Adipose tissue (tissue), 3 donors: ENCODE measurements around the gene PDXDC1. TPM values are rescaled to one million over a fixed set of nuclear protein-coding genes. Genes with fewer than 3 reads are reported as not detected.
"Not testable (repeated sequence)": the region's sequence is repeated elsewhere in the genome, so short reads cannot be mapped to it uniquely, and the experiment has no call there.

Source experiments
- H3K27ac ChIP-seq: one replicate; pipeline ENCODE4 v1.5.1; 2013; ENCODE audit warnings: low read depth, low read length
- WGBS, 3 donors: extraction: QIAGEN DNeasy Blood & Tissue Kit; methylation state at CpG; one replicate each; pipeline ENCODE4 v1.1.7; 2013; 5-methylcytosine and 5-hydroxymethylcytosine counted together
- polyA plus RNA-seq, 3 donors: library from polyadenylated mRNA; stranded (reverse); fragments of 200-250 nt; gene quantifications; one replicate each; pipeline ENCODE4 v1.2.3, GENCODE V29; 2013
- donor health status: healthy with polysubstance abuse.
- donor health status: Bipolar disorder and iron deficiency.
- donor health status: healthy.

The PDXDC1 gene
- polyA plus RNA-seq, 3 donors: 35.5 to 55.9 (median 38.4) TPM

DNA sequence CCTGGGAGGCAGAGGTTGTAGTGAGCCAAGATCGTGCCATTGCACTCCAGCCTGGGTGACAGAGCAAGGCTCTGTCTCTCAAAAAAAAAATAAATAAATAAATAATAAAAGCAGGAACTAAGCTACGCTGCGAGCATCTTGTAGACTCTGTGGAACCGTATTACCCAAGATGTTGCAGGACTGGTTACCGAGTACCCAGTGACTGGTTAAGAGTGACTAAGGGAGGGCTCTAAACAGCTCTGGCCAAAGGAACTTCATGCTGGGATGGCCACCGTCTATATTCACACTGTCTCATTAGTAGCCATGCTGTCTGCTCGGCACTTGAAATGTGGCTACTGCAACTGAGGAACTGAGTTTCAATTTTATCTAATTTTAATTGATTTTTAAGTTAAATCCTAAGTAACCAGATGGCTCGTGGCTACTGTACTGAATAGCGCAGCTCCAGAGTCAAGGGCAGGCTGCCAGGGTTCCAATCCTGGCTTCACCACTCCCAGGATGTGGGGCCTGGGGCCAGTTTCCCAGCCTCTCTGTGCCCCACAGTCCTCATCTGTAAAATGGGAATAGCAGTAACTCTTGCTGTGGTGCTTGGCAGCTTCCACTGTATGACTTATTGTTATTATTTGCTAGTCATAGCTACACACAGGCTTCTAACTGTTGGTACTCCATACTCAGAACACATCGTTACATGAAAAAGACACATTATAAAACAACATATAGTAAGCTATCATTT, 78.1 kb downstream of the PDXDC1 start:
- no peak overlapping the region for H3K27ac ChIP-seq
- 59 to 84% (median 61%) methylated on average over 10 of the region's 10 CpGs for WGBS, 3 donors

DNA sequence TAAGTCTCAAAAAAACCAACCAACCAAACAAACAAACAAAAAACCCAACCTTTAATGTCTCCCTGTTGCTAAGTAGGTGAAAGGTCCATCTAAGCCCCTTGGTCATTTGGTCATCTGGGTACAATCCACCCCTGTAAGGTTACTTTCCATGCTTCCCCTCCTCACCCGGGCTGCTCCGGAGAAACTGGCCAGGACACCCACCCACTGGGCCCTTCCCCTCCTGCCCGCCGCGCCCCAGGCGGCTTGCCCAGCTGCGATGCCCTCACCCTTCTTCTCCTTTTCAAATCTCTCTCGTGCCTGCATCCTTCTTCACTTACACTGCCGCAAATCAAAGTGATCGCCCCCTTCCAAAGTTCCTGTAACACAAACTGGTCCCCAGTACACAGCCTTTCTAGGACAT, 79.1 kb downstream of the PDXDC1 start:
- WGBS, 3 donors: 78 to 98% (median 82%) methylated on average over 10 of the region's 10 CpGs
- H3K27ac ChIP-seq: no peak overlapping the region

DNA sequence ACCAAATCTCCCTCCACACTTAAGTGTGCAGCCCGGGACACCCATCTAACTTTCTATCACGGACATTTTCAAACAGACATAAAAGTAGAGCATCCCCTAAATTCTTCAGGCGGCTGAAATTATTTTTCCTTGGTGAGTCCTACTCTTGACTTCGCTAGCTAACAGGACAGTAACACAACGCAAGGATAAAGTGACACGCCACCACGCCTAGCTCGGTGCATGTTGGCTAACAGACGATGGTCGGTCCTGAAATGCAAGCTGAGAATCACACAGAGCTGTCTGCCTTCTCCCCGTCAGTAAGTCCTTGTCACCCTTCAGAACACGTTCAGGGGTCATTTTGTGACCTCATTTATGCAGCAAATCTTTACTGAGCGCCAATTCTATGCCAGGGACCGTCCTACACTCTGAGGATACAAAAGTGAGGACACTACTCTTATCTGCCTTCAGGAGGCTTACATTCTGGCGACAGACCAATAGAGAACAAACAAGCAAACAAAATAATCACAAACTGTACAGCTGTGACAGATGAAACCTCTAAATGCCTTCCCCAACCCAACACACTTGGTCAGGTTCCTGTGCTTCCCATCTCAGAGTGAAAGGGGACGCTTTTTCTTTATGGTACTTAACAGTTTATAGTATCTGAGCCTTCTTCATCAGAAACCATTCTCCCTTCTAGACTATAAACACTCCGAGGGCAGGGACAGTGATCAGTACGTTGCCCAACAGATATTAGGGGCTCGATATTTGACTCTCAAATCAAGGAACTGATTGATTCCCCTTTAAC, 79.7 kb downstream of the PDXDC1 start:
- H3K27ac ChIP-seq: no peak overlapping the region
- 77 to 83% (median 80%) methylated on average over 19 of the region's 19 CpGs for WGBS, 3 donors

DNA sequence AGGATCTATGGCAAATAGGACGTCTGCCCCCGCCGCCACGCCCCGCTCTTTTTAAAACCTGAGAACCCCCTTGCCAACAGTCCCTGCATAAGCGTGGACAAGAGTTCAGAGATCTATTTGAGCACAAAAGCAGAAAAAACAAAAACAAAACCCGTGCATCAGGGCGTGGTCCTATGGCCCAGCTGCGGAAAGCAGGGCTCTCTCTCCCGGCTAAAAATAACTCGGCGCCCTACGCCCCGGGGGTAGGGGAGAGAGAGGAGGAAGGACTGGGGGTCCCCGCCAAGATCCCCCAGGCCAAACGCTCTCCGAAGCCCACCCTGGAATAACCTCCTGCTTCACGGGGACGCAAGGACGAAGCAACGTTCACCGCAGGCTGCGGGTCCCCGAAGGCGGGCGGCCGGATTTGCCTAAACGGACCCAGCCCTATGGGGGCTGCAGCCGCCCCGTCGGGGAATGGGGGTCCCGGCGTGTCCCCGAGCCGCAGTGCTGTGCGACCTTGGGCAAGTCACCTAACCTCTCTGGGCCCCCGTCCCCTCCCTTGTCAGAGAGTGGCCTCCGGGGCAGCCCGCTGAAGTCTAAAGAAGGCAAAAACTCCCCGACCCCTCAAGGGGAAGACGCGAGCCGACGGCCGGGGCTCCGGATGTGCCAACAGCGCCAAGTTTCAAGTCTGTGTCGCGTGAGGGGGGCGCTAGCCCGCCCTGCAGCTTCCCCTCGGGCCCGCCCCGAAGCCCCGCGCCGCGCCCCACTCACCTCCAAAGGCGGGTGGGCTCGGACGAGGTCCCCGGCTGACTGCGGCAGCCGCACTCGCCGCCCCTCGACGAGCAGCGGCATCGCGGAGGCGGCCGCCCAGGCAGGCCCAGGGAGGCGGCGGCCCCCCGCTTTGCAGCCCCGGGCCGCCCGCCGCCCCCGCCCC, 80.6 kb downstream of the PDXDC1 start:
- H3K27ac ChIP-seq: no peak overlapping the region
- 2 to 3% (median 3%) methylated on average over 73 to 81 of the region's 81 CpGs for WGBS, 3 donors

DNA sequence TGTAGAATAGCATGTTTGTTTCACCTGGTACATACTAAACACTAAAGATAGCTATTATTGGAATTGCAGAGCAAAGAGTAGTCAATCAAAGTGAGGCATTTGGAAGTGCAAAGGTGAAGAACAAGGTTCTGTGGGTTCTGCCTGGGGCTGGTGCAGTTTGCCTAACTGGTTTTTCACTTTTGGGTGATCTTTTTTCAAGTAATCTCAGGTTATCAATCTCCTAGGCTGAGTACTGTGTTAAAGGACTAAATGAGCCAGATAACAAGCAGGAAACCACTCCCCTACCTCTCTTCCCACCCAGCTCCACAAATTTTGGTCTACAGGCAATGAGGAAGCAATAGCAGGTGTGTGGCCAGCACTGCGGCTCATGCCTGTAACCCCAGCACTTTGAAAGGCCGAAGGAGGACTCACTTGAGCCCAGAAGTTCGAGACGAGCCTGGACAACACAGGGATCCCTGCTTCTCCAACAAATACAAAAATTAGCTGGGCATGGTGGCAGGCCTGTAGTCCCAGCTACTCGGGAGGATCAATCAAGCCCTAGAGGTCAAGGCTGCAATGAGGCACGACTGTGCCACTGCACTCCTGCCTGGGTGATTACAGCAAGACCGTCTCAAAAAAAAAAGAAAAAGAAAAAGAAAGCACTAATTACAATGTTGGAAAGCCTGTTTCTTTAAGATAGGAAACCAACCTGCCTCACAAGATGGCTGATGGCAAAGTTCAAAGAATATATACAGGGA, 83.0 kb downstream of the PDXDC1 start:
- no peak overlapping the region for H3K27ac ChIP-seq
- WGBS, 3 donors: 31 to 83% (median 78%) methylated on average over 7 of the region's 7 CpGs

DNA sequence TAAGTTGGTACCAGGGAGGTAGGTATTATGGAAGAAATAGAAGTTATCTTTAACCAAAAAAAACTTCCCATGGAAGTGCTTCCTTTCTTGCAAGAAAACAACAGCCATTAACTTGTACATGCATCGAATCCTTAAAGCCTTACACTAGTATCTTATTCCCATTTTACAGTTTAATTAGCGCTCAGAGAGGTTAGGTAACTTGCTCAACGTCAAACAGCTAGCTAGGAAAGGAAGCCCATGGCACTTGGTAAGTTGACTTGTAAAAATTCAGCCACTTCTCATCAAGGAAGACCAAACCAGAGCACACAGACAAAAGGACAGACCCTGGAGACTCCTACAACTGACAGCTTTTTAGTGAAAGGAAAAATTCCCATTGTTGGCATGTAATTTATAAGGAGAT, 84.5 kb downstream of the PDXDC1 start:
- WGBS, 3 donors: 62 to 78% (median 64%) methylated on average over 3 of the region's 3 CpGs
- no peak overlapping the region for H3K27ac ChIP-seq

DNA sequence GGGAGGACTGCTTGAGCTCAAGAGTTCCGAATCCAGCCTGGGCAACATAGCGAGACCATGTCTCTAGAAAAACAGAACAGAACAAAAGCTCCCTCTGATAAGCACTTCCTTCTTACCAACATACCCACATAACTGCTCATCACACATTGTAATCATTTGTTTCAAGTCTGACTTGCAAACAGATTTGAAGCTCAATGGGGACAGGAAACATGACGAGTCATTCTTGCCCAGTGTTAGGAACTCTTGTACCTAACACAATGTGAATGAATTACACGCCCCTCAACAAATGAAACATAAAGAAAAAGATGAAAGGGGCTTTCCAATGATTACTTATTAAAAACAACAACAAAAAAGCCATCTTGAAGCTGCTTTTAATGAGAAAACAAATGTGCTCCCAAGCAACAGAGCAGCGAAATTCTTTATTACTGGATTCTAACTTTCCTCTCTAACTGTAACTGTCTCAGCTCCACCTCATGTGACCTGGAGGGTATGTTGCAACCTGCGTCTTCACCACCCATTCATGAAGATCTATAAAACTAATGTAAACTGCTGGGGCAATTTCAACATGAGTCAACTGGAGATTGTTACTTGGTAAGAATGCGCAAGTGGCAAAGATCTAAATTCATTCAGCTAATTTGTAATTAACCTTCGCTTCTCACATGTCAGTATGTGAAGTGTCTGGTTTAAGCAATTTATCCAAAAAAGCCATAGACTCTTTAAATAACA, 87.4 kb downstream of the PDXDC1 start:
- 69 to 93% (median 72%) methylated on average over 8 of the region's 8 CpGs for whole genome bisulfite sequencing, 3 donors
- H3K27ac ChIP-seq: not testable (repeated sequence)

DNA sequence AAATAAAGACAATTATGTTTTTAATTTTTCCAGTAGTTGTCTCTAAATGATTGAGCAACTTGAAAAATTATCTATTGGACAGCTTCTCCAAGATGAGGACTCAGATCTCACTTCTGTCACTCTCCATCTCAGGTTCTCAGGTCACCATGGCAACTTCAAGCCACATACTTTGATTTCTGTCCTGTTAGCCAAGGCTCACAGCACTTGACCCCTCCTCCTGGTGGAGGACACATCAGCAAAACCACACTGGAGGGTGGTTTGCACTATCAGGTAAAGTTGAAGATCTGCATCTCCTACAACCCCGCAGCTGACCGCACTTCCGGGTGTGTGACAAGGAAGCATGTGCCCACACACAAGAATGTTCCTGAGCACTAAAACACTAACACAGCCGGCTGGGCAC, 91.1 kb downstream of the PDXDC1 start:
- 86 to 100% (median 91%) methylated on average over 4 of the region's 4 CpGs for WGBS, 3 donors
- not testable (repeated sequence) for H3K27ac ChIP-seq

DNA sequence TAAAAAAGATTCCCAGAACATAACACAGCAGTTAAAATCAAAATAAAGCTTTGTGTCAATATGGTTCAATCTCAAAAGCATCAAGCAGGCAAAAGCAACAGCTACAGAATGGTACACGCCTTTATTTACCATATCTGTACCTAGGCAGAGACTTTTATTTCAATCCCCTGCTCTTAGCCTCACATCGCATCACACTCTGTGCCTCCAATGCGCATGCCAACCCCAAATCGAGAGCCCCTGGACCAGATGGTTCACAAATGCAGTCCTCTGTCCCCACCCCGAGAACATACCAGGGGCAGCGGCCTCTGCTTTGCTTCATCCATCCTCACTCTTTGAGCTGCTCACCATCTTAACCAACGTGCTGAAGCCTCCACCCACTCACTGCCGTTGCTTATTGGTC, 91.9 kb downstream of the PDXDC1 start:
- not testable (repeated sequence) for H3K27ac ChIP-seq

DNA sequence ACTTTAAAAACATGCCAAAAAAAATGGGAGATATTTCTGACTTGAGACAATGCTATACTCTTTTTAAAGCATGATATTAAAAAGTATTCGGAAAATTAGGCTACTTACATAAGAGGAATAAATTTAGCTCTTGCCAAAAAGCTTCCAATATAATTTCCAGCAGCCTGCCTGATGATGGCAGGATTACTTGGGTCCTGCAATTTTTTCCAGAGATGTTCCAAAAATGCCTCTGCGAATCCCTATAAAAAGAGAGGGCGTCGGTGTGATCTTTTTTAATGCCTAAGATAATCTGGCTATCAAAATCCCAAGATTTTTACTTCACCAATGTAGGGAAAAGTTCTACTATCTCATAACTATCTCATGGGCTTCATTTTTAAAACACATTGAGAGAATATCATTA, 96.2 kb downstream of the PDXDC1 start:
- not testable (repeated sequence) for H3K27ac ChIP-seq
- 76 to 92% (median 76%) methylated on average over 4 of the region's 4 CpGs for WGBS, 3 donors

More for the DNA sequence above, 91.9 kb downstream of the PDXDC1 start:
- WGBS, 3 donors: 85 to 100% (median 96%) methylated on average over 4 to 7 of the region's 8 CpGs

DNA sequence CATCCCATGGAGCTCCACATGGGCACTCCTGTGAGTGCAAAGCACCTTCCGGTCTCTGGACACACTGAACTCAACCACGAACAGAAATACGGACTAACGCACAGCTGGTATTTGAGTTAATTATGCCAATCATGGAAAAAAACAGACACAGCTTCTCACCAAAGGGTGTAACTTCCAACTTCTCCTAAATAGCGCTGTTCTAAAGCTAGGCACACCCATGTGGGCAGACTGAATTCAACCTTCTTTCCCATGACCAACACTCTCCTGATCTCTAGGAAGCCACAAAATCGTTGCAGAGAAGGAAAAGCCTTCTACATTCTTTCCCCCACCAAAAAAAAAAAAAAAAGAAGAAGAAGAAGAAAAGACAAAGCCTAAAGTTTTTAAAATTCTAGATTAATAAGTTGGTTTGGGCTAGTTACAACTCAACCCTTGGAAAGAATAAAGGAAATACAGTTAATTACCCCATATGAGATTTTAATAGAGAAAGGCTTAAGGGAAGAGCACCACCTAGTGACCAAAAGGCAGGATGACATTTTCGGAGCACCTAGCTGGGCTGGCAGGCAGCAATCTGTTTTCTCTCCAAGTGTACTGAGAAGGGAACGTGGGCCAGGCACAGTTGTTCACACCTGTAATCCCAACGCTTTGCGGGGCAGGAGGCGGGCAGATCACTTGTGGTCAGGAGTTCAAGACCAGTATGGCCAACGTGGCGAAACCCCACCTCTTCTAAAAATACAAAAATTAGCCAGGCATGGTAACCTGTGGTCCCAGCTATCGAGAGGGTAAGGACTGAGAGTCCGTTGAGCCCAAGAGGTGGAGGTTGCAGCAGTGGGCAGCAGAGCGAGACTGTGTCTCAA, 97.3 kb downstream of the PDXDC1 start:
- 57 to 67% (median 65%) methylated on average over 13 to 15 of the region's 16 CpGs for WGBS, 3 donors
- not testable (repeated sequence) for H3K27ac ChIP-seq

DNA sequence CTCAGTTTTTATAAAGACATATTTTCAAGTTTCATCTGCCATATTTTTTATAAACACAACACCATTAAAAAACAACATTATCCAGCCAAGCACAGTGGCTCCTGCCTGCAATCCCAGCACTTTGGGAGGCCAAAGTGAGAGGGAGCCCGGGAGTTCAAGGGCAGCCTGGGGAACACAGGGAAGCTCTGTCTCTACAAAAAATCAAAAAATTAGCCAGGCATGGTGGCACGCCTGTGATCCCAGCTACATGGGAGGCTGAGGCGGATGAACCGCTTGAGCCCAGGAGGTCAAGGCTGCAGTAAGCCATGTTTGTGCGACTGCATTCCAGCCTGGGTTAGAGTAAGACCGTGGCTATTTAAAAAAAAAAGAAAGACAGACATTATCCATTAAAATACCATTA, 98.3 kb downstream of the PDXDC1 start:
- 84 to 87% (median 87%) methylated on average over 6 of the region's 6 CpGs for WGBS, 3 donors
- no peak overlapping the region for H3K27ac ChIP-seq

DNA sequence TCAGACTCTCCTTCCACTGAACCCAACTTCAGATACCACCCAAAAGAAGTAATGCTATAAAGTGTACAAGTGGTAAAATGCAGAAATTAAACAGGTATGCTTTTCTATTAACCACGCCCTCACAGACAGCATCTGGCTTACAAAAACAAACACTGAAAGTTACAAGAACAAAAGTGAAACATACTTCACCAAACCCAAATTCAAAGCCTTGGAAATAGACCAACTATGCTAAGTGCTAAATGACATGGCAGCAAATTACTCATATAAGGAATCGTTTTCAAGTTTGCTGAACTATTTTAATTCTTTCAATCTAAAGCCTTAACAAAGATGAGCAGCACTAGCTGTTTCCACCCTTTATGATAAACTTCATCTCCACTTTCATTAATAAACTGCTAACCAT, 101.3 kb downstream of the PDXDC1 start:
- WGBS, 3 donors: 60 to 87% (median 73%) methylated on average over 2 of the region's 2 CpGs
- H3K27ac ChIP-seq: not testable (repeated sequence)

DNA sequence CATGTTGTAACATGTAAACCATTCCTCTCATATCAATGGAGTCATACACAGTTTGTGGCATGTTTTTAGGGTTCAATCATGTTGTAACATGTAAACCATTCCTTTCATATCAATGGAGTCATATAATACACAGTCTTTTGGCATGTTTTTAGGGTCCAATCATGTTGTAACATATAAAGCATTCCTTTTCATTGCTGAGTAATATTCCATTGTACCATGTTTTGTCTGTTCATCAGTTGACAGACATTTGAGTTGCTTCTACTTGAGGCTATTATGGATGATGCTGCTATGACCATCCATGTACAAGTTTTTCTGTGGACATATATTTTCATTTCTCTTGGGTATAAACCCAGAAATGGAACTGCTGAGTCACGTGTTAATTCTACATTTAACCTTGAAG, 106.1 kb downstream of the PDXDC1 start:
- not testable (repeated sequence) for H3K27ac ChIP-seq
- WGBS, 3 donors: 50 to 100% (median 96%) methylated on average over 1 of the region's 1 CpG

DNA sequence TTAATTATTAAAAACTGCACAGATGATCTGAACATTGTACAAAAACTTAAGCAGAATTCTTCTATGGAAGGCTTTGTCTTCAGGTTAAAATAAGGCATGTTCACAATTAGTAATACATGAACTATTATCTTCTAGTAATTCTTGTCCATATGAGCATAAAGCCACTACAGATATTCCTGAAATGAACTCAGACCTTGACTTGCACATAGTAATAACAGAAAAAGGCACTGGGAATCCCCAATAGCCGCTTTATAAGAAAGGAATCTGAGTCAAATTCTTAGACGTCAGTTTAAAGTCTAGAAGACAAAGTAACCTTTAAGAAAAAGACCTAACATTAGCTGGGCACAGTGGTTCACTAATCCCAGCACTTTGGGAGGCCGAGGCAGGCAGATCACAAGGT, 108.0 kb downstream of the PDXDC1 start:
- H3K27ac ChIP-seq: not testable (repeated sequence)
- WGBS, 3 donors: 85 to 94% (median 90%) methylated on average over 3 of the region's 3 CpGs

DNA sequence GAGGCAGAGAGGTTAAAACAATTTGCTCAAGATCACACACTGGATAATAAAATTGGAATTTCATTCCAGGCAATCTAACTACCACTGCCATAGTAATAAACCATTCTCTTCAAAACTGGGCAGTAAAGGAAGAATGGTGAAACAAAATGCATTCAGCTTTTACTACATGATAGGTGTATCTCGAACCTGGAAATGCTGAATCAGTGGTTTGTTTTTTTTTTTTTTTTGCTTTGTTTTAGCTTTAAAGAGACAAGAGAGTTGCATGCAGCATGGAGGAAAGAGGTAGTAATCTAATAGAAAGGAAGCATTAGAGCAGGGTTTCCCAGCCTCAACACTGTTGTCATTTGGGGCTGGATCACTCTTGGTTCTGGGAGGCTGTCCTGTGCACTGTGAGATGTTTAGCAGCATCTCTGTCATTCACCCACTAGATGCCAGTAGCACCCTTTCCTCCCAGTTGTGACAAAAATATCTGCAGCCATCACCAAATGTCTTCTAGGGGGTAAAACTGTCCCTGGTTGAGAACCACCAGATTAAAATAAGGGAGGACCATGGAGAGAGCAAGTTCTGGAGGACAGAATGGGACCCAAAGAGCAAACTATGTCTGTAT, 115.9 kb downstream of the PDXDC1 start:
- WGBS, 3 donors: 67 to 85% (median 73%) methylated on average over 1 of the region's 1 CpG
- not testable (repeated sequence) for H3K27ac ChIP-seq
